NOMO-1 (cell line): Measurements from ENCODE around the gene BABAM2.
A peak's percentile ranks its signal among the peaks of the same experiment; 100 is the strongest.
"Not testable (repeated sequence)": the region's sequence is repeated elsewhere in the genome, so short reads cannot be mapped to it uniquely, and the experiment has no call there.

Experiments used
- DNase-seq, 2 experiments: peaks; one replicate each; lab custom pipeline; 2025; ENCODE audit not compliant: unreplicated experiment in 2 of 2; lab: John Stamatoyannopoulos, UW

The BABAM2 gene

DNA sequence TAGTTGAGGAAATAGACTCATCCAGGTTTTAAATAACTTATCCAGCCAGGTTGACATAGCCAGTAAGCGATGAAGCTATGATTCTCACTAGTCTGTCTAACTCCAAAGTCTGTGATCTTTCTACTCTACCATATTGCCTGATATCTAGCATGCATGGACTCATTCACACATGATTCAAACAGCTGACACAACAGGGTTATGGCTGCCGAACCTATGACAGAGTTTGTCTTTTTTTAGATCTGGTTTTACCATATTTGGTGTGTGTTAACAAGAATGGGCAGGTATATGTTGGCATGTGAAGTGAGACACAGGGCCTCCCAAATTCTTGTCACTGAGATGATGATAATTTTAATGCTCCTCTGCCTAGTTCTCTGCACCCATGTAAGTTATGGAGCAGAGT lies 210.6 kb downstream of the BABAM2 start:
- DNase-seq = no peak

DNA sequence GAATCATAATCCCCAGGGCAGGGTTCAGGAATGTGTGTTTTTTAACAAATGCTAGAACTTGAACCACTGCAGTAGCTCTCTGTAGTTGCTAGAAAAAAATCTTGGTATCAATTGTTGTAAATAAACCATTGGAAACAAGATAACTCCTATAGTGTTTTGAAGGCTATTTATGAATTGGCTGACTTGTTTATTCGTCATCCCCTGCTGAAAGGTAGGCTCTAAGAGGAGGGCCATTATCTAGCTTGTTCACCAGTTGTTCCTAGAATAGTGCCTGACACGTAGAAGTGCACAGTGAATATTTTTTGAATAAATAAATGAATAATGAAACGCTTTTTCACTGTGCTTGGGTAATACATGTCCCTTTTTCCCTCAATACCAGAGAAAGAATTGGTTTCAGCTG lies 211.4 kb downstream of the BABAM2 start:
- DNase-seq = no peak

DNA sequence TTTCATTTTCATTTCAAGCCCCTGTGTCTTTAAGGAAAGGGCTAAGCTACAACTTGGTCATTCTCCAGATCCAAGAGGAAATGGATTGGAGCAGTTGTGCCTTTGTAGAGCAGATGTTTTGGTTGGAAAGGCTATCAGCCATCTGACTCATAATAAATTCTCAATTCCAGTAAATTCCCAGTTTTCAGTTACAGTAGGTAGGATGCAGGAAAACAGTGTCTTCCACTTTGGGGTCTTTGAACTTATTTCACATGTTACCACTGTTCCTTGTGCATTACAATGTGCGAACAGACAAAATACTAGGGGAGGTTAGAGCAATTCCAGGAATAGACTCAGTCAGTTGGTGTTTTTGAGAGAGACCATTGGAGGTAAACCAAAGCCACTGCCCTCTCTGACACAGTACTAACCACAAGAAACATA lies 211.9 kb downstream of the BABAM2 start:
- no peak for DNase-seq

GRCh38 chr2:28103611-28104010 lies 213.1 kb downstream of the BABAM2 start:
- no peak for DNase-seq

- DNase-seq = no peak
Observed at GRCh38 chr2:28108143-28108542, 217.6 kb downstream of the BABAM2 start.

DNA sequence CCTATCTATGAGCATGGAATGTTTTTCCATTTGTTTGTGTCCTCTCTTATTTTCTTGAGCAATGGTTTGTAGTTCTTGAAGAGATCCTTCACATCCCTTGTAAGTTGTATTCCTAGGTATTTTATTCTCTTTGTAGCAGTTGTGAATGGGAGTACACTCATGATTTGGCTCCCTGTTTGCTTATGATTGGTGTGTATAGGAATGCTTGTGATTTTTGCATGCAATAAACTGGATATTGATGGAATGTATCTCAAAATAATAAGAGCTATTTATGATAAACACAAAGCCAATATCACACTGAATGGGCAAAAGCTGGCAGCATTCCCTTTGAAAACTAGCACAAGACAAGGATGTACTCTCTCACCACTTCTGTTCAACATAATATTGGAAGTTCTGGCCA lies 223.2 kb downstream of the BABAM2 start:
- not testable (repeated sequence) for DNase-seq

- DNase-seq = no peak
Observed at GRCh38 chr2:28117104-28117596, 226.6 kb downstream of the BABAM2 start.

DNA sequence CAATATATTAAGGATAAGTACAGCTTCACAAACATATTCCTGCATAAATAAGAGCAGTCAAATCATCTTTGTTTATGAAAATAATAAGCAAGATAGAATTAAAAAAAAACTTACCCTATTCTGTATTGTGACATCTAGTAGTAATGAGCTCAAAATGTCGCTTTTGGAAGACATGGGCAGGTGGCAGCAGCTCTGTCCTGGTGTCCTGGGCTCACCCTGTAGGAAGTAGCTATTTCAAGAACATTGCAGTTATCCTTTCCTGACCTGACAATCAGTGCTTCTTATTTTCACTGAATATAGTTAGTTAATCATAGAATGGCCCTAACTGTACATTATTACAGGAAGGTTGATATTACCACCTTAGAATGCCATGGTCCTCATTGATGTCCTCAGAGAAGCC lies 229.1 kb downstream of the BABAM2 start:
- DNase-seq = no peak

DNA sequence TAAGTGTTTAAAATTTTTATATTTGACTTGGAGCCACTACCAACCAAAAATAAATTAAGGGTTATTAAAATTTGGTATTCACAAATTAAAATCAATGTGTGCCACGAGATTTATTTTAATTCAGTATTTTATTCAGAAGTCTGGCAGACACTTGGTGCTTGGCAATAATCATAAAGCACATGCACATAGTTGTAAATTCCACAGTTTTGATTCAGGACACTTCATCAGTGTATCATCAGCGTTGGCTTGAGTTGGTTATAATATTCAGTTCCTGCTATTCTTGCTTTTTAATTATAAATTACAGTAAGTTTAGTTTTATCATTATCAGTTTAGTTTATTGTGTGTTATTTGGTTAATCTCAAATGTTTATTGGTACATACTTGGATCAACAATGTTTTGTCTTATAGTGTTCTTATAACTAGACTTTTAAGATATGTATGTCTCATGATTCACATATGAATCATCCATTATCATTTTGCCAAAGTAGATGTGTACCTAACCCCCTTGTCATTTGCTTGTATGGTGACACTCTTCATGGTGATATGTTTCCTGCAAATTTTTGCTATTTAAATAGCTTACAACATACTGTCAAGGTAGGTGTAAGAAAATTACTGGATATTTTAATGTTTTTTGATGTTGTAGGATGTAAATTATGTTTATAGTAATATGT lies 237.9 kb downstream of the BABAM2 start:
- no peak for DNase-seq

GRCh38 chr2:28129955-28130695 lies 239.6 kb downstream of the BABAM2 start:
- no peak for DNase-seq

GRCh38 chr2:28133778-28134177 lies 243.2 kb downstream of the BABAM2 start:
- DNase-seq = no peak

DNA sequence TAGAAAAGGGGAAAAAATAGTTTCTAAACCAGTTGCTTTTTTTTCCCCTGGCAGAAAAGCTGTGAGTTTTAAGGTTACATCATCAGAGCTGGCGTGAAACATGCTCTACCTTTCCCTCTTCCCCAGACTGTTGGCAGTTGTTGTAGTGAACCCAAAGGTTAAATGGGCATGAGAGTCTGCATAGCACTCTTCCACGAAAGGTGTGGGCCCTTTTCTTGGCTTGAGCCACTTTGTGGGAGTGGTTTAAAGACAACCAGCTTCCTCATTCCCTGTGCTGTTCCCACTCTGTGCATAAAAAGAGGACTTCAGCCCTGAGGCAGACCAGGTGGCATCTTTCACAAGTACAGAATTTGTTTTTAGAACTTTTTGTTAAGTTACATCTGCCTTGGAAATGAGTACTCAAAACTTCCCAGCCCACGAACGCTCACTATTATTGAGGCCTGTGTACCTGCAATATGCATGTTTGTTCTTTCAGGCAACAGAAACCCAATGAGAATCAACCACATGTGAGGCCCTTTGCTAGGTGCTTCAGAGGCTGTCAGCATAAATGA lies 243.8 kb downstream of the BABAM2 start:
- DNase-seq = peak; percentile 56 to 60

- no peak for DNase-seq
Observed at GRCh38 chr2:28134857-28135256, 244.3 kb downstream of the BABAM2 start.

DNA sequence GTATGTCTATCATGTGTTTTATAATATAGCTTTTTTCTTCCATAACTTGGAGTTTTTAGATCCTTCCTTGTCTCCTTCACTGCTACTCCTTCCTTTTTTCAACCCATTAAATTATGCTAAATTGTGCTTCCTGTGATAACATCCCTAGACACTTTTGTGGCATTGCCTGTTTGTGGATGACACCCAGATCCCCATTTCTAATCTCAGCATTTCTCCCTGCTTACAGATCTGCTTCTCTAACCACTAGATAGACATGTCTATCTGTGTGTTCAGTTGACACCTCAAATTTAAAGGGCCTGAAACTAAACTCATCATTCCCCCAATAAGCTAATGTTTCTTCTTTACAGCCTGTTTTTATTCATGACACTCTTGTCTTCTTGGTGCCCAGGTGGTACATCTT lies 244.8 kb downstream of the BABAM2 start:
- DNase-seq = no peak

- DNase-seq = no peak
Observed at GRCh38 chr2:28135799-28136198, 245.3 kb downstream of the BABAM2 start.

DNA sequence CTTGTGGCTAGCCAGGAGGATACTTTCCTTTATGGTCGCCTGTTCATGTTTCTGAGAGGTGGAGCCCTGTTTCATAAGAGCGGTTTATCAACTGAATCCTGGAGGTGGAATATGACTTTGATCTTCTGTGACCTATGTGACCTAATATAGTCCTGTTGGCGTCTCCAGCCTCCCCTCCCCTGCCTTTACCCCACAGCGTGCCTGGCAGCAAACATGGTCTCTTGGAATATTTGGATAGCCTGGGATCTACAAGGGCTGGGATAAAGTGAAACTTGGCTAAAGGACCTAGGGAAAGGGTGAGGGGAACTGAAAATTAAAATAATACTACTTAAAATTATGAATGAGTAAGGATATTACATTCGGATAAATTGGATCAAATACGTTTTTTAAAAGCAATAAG lies 246.0 kb downstream of the BABAM2 start:
- DNase-seq = no peak

DNA sequence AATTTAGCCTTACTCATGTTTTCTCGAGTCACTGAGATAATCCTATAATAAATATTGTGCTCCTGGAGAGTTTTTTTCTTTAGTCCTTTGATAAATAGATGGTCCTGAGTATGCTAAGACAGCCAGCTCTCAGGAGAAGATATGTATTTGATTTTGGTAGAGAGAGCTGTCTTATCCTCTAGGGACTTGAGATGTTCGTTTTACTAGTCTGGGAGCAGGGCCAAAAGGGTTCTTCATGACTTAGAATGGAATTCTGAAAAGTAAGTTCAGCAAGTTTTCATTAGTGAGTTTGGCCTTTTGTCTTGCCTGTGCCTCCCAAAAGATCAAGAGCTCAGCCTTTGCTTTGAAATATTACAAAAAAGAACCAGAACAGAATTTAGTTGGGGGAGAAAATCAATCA lies 246.7 kb downstream of the BABAM2 start:
- DNase-seq = no peak

GRCh38 chr2:28142386-28142785 lies 251.9 kb downstream of the BABAM2 start:
- no peak for DNase-seq

- no peak for DNase-seq
Observed at GRCh38 chr2:28148000-28148399, 257.5 kb downstream of the BABAM2 start.

GRCh38 chr2:28148566-28148965 lies 258.0 kb downstream of the BABAM2 start:
- DNase-seq = no peak

- no peak for DNase-seq
Observed at GRCh38 chr2:28150236-28150915, 259.8 kb downstream of the BABAM2 start.
